SIG-M5 treated with dmso at 0.1 percent for 504 hours (cell line): Measurements from ENCODE around the gene NPIPB8.
"Not testable (repeated sequence)": the region's sequence is repeated elsewhere in the genome, so short reads cannot be mapped to it uniquely, and the experiment has no call there.

ENCODE experiments used
- DNase-seq: peaks from one replicate; lab custom pipeline; 2025; ENCODE audit not compliant: unreplicated experiment; lab: John Stamatoyannopoulos, UW

Gene NPIPB8

DNA sequence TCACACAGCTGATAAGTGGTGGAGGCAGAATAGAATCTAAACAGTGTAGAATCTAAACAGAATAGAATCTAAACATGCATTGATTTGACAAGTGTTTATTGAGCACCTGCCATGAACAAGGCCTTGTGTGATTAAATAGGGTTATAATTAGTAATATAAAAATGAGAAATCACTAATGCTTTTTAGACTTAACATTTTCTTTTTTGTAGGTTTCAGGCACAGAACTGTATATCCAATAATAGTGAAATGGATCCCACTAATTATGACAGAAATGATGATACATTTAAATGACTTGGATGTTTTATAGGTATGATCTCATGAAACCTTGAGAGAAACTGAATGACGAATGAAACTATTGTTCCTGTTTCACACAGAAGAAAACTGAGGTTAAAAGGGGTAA is at the start of gene NPIPB8:
TSS of gene NPIPB8 (plus strand) at position 301 of the 400 bp plus-strand sequence. CDS start 296 bp downstream, outside the sequence.
- not testable (repeated sequence) for DNase-seq

DNA sequence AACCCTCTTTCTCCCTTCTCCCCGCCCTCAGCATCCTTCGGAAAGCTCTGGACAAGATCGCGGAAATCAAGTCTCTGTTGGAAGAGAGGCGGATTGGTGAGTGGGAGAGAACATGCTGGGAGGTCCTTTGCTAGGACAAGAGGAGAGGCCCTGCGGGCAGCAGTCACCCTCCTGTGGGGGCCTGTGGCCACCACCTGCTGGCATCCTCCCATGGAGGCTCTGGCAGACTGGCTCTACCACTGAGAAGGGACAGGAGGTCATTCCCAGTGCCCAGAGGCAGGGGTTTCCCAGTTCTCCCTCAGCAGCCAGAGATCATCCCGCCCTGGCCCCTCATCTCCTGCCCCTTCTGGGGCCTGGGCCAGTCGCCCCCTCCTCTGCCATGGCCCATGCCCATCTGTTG is 48.8 kb upstream of the NPIPB8 start:
- DNase-seq, result no peak

DNA sequence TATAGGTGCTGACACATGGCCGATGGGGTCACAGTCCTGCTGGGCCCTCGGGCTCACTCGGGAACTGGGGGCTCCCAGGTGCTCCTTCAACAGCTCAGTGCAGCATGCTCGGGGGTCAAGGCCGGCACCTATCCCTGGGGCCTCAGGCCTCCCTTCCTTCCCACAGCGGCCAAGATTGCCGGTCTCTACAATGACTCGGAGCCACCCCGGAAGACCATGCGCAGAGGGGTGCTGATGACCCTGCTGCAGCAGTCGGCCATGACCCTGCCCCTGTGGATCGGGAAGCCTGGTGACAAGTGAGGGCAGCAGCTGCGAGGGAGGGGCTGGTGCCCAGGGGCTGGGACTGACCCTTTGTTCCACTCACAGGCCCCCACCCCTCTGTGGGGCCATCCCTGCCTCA is 47.9 kb upstream of the NPIPB8 start:
- DNase-seq, result no peak

DNA sequence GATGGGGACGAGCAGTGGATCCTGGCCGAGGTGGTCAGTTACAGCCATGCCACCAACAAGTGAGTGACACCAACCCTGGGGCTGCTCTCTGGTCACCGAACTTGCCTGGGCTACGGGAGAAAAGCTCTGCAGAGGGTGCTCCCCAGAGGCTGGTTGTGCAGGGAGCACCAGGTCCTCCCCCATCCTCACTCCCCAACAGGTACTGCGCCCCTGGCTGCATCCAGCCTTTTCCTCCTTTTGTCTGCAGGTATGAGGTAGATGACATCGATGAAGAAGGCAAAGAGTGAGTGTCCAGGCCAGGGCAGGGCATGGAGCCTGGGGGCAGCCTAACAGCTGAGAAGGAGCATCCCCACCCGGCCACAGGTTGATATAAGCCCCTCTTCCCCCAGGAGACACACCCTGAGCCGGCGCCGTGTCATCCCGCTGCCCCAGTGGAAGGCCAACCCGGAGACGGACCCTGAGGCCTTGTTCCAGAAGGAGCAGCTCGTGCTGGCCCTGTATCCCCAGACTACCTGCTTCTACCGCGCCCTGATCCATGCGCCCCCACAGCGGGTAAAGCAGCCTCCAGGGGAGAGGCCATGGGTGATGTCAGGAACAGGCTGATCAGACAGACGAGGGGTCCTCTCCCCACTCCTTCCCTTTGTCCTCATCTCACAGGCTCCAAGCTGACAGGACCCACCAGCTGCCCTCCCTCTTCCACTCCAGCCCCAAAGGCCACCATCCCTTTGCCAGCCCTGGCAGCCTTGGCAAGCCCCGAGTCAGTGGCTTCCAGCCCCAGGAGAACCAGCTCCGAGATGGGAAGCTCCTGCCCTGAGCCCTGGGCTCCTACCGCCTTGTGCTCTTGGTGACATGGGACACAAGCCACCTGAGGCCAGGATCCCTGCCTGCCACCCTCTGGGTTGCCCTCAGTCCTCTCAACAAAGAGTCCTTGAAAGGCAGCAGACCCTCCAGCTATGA is 47.2 kb upstream of the NPIPB8 start:
- no peak for DNase-seq

DNA sequence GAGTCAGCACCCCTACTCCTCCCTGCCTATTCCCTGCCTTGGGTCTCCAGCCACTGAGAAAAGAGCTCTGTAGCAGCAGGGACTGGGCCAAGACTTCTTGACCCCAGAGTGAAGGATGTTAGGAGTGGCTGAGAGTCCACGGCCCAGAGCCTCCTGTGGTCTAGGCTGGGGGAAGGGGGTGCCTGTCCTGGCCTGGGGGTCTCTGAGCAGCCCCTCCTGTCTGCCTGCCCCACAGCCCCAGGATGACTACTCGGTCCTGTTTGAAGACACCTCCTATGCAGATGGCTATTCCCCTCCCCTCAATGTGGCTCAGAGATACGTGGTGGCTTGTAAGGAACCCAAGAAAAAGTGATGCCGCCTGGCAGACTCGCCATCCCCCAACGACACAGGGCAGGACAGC is 46.5 kb upstream of the NPIPB8 start:
- no peak for DNase-seq

DNA sequence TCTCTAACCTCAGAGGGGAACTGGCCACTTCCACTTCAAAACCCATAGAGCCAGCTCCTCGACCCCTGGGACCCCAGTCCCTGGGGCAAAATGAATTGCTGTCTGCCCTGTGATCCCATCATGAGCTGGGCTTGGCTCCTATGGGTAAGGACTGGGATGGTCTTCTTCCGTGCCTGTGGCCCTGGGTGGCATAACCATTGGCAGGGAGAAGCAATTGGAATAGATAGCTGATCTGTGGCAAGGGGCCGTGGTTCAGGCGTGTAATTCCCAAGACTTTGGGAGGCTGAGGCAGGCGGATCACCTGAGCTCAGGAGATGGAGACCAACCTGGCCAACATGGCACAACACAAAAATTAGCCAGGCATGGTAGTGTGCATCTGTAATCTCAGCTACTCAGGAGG is 45.4 kb upstream of the NPIPB8 start:
- no peak for DNase-seq

DNA sequence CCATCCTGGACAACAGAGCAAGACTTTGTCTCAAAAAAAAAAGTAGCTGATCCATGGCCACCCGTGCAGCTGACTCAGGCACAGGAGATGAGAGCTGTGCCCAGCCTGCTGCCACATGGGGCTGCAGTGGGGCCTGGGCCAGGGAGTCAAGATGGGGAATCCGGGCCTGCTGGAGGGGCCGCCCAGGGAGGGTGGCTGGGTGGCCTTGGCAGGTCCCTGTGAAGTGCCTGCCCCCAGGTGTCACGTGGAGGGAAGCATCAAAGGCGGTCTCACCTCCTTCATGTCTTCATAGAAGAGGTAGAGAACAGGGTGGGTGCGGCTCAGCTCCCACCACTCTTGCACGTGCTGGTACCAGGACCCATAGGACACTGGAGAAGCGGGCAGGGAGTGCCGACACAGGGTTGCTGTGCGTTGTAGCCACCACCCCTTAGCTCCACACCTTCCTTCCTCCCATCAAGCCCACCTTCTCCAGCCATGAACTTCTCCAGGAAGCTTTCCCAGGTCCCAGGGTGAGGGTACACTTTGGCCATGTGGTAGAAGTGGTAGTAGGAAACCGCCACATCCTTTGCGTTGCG is 44.8 kb upstream of the NPIPB8 start:
- DNase-seq, result no peak

DNA sequence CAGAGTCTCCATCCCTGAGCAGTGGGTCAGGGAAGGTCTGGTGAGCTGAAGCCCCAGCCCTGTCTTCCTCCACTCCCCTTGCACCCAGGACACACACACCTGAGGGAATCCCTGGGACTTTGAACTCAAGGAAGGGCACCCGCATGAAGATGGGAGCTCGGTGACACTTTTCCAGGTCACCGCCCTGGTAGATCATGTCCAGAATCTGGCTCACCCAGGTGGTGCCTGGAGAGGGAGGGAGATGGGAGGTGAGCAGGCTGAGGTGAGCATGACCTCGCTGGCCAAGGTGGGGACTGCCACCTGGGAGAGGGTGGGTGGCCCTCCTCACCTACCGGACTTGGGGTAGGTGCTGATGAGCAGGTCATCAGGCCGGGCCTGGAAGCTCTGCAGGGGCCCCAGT is 42.4 kb upstream of the NPIPB8 start:
- not testable (repeated sequence) for DNase-seq

DNA sequence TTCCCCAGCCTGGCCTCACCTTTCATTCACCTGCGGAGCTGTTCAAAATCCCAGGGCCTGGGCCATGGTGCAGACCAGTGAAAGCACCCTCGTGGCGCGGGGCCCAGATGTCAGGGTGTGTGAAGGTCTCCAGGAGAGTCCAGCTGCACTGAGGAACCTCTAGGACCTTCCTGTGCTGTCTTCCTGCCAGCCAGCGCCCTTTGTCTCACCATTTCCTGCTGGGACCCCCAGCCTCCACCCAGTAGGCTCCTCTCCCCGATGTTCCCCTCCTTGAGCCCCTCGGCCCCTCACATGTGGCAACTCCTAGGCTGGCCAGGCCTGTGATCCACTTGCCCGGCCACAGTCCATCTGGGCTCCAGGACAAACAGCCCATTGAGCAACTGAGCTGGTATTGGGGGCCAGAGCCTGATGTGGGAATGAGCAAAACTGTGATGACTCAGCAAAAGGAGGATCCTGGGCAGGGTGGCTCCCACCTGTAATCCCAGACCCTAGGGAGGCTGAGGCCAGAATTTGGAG is 41.7 kb upstream of the NPIPB8 start:
- no peak for DNase-seq

DNA sequence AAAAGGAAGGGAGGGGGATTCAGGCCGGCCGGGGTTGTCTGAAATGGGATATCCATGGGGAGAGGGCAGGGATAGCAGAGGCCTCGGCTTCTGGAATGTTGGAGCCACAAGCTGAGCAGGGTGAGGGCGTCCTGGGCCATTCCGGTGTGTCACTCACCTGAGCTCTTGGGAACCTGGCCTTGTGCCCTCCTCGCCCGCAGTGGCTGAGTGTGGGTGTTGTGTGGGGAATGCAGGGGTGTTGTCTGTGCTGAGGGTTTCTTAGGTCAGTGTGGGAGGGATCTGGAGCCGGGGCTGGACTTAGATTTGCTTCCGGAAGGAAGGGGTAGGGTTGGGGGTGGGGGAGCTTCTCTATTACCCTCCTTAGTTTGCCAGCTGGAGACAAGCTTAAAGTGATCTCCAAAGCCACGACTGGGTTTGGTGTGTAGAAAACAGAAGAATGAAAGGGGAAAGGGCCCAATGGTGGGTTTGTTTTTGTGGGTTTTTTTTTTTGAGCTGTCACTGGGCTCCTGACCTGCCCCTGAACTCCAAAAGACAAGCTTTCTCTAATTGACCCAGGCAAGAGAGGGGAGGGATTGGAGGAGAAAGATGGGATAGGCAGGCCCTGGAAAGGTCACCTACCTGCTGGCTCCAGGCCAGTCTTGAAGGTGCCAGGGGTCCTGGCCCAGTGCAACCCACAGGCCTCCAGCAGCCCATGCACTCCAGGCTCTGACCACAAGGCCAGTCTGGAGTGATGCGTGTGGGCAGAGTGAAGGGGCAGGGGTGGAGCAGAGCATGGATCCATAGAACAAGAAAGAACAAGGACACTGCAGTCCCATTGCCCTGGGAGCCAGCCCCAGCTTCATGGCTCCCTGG is 40.8 kb upstream of the NPIPB8 start, which contains the start of gene SULT1A2:
TSS of gene SULT1A2 (minus strand) at position 211 of the 852 bp plus-strand sequence. CDS start 1,120 bp downstream, outside the sequence.
- no peak for DNase-seq

DNA sequence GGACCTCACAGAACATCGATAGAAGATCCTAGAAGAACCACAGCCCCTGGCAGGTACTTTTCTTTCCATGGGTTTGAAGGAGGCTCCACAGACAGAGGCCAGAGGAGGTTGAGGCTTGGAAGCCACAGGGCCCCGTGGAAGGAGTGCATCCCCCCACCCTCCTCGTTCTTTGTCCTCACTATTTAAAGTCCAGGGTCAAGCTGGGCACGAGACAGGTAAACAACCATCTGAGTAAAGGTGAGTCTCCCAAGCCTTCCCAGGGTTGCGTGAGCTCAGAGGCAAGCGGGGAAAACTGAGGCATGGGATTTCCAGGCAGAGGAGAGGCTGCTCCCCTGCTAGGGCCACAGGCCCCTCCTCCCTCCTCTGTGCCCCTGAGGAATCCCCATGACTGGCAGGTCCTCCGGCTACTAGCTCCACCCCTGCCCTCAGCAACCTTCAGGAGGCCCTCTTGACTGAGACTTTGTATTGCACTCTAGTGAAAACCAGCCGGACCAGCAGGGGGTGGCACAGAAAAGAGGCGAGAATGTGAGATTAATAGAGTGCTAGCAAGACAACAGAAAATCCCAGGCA is 40.1 kb upstream of the NPIPB8 start:
- no peak for DNase-seq

DNA sequence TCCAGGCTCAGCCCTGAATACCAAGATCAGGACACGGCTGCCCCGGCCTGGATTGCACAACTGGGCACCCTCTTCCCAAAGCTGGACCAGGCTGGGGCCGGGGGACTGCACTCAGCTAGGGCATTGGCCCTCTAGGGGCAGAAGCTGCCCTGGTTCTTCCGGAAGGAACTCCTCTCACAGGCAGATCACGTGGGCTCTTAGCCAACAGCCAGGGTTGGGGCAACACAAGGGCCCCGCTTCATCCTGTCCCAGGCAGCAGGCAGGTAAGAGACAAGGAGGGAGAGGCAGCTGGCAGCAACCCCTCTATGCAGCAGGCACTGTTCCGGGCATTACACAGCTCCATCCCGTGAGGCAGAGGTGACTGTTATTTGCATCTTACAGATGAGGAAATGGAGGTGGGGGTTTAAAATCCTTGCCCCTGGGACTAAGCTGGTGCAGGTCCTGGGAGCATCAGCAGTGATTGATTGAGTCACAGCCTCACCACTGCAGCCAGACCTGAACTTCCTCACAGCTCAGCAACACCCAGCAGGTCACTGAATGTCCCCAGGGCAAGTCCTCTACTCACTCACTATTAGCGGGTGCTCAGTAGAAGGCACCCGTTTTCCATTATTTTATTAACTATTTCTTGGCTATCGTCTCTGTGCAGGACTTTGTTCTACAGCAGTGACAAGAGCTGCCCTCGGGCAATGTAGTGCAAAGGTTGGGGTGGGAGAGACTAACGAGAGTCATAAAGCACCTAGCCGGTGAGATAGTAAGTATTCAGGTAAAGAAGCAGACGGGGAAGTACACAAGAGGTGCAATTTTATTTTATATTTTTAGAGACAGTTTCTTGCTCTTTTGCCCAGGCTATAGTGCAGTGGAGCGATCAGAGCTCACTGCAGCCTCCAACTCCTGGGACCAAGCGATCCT is 38.2 kb upstream of the NPIPB8 start:
- not testable (repeated sequence) for DNase-seq

DNA sequence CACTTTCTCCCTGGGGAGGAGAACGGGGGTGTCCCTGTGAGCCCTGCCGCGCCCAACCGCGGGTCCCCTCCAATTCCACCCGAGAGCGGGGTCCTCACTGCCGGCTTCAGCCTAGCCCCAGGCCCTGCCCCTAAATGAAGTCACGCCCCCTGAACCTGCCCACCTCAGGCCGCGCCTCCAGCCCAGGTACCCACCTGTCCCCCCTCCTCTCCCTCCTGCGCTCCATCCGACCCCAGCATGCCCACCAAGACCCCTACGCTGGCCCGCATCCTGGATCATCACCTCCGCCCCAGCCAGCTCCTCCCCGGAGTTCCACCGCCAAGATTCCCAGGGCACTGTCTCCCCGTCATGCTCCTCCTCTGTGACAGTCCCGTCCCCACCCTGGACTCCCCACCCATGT is 36.9 kb upstream of the NPIPB8 start:
- not testable (repeated sequence) for DNase-seq

DNA sequence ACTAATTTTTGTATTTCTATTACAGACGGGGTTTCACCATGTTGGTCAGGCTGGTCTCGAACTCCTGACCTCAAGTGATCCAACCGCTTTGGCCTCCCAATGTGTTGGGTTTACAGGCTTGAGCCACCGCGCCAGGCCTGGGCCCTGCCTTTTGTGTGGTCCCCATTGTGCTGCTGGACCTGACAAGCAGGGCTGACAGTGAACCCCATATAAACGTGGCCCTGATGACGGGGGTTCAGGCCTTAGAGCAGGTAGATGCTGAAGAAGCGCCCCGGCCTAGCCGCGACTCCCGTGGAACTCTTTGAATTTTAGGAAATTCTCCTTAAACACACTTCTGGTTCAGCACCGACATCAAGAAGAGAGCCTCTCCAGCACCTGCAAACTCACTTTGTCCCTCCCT is 36.3 kb upstream of the NPIPB8 start:
- not testable (repeated sequence) for DNase-seq

DNA sequence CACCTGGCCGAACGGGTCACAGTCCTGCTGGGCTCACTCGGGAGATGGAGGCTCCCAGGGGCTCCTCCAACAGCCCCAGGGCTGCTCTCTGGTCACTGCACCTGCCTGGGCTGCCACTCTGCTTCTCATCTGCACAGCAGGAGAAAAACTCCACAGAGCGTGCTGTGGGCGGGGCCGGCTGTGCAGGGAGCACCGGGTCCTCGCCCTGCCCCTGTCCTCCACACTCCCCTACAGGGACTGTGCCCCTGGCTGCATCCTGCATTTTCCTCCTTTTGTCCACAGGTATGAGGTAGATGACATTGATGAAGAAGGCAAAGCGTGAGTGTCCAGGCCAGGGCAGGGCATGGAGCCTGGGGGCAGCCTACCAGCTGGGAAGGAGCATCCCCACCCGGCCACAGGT is 35.8 kb upstream of the NPIPB8 start:
- DNase-seq, result not testable (repeated sequence)

DNA sequence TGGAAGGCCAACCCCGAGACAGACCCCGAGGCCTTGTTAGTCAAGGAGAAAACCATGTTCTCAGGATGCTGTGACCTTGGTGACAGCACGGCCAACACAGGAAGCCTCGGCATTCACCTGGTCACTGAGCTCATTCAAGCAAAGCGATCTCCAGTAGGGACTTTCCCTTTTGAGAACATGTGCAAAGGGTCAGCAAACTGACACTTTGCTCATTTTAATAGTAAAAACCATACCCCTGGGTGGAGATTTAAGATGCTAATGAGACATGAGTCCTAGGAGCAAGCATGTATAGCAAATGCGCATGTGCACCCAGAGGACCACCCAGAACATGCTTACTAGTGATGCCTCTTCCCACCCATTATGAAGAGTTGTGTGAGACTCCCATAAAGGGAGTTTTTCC is 35.3 kb upstream of the NPIPB8 start:
- no peak for DNase-seq

DNA sequence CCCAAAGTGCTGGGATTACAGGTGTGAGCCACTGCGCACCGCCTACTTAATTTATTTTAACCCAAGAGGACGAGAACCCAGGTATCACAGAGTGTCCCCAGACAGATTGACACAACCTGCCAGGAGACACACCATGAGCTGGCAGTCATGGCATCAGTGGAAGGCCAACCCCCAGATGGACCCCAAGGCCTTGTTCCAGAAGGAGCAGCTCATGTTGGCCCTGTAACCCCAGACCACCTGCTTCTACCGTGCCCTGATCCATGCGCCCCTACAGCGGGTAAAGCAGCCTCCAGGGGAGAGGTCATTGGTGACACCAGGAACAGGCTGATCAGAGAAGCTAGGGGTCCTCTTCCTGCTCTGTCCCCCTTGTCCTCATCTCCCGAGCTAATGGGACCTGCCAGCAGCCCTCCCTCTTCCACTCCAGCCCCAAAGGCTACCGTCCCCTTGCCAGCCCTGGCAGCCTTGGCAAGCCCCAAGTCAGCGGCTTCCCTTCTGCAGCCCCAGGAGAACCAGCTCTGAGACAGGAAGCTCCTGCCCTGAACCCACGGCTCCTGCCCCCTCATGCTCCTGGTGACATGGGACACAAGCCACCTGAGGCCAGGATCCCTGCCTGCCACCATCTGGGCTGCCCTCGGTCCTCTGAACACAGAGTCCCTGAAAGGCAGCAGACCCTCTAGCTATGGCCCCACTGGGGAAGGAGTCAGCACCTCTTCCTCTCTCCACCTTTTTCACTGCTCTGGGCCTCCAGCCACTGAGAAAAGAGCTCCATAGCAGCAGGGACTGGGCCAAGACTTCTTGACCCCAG is 34.3 kb upstream of the NPIPB8 start:
- DNase-seq, result no peak

DNA sequence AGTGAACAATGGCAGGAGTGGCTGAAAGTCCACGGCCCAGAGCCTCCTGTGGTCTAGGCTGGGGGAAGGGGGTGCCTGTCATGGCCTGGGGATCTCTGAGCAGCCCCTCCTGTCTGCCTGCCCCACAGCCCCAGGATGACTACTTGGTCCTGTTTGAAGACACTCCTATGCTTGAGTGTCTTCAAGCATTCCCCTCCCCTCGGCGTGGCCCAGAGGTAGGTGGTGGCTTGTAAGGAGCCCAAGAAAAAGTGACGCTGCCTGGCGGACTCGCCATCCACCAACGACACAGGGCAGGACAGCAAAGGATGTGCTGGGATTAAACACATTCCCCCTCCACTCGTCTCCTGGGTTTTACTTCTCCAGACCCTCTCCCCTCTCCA is 33.7 kb upstream of the NPIPB8 start:
- DNase-seq, result no peak
